GM10847 (cell line): ENCODE data around the gene DNAJC27.

Experiments
- POLR2A ChIP-seq: IDR thresholded peaks from 2 replicates; pipeline ENCODE4 v1.6.1; 2011; ENCODE audit not compliant: insufficient read length; ENCODE audit errors: extremely low read depth

Gene DNAJC27

DNA sequence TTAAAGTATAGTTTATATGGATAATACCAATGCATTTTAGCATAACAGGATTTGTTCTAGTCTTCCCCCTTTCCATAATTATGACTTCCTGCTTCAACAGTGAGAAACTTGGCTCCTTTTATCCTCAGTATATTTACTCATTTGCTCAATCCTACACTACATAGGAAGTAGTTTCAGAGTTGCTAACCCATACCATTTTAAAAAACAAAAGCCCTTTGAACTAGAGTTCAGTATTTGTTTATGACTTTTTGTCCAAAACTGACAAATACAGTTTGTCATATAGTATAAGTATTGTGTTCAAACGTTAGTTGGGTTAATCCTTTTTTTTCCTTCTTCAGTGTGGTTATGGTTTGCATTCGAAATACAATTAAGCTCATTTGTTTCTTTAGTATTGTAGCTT lies 5.9 kb upstream of the DNAJC27 start:
- no peak for TF ChIP-seq POLR2A

- TF ChIP-seq POLR2A = no peak
Measured at GRCh38 chr2:24973812-24974211, 2.1 kb upstream of the DNAJC27 start.

DNA sequence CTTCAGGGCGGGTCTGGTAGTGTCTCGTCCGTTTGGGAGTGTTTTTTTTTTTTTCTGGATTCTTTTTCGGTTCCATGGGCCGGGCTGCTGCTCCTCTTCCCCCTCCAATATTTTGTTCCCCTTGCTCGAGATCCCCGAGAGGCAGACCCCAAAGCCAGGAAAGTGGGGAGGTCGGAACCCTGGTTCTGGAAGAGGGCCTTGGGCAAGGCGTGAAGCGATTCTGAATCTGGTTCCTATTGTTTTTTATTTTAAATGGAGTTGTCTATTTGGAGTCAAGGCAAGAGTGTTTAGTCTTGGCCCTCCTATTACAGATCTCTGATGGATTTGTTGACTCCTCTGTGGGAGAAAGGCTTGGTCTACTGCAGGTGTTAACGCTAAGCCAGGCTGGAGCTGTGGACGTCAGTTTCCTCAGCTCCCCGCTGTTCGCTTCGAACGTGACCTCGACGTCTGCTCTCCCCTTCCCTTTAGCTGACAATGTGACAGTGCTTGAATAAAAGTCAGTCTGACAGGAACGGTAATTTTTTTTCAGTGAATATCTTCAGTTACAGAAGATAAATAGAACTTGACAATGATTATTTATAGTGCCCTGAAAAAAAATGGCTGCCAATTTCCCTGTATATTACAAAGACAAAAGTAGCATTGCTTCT lies 683 bp upstream of the DNAJC27 start:
- TF ChIP-seq POLR2A = no peak

GRCh38 chr2:24971286-24971535 lies 544 bp downstream of the DNAJC27 start:
- TF ChIP-seq POLR2A = no peak

DNA sequence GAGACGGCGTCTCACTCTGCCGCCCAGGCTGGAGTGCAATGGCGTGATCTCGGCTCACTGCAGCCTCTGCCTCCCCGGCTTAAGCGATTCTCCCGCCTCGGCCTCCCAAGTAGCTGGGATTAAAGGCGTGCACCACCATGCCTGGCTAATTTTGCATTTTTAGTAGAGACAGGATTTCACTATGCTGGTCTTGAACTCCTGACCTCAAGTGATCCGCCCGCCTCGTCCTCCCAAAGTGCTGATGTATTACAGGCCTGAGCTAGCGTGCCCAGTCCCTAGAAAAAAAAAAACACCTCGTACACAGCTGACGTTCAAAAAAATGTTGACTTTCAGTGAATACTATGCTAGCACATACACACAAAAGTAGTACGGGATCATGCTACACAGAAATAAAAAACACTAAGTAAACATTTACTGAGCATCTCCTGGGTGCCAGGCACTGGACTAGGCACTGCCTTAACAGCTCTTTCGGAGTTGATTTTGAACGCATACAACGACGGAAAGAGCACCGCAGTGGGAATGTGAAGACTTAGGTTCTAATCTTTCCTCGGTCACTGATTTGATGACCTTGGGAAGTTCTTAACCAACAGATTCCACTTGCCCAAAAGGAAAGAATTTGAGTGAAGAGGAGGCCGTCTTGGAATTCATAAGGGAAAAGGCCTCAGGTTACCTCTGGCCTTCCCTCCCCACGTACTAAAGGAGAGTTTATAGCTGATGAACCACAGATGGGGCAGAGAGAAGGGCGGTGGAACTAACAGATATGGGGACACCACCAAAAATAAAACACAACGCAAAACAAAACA lies 1.1 kb downstream of the DNAJC27 start:
- TF ChIP-seq POLR2A = no peak

GRCh38 chr2:24969784-24970183 lies 2.0 kb downstream of the DNAJC27 start:
- TF ChIP-seq POLR2A = no peak

DNA sequence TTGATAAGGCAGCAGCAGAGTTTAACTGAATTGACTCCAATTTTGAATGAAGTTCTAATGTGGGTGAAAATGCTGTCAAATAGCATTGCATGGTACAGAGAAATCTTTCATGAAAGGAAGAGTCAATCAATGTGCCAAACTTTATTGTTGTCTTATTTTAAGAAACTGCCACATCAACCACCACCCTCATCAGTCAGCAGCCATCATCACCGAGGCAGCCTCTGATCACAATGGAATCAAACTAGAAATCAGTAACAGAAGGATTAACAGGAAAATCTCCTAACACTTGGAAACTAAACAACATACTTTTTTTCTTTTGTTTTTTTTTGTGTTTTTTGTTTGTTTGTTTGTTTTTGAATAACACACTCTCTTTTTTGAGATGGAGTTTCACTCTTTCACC lies 9.9 kb downstream of the DNAJC27 start:
- no peak for TF ChIP-seq POLR2A

DNA sequence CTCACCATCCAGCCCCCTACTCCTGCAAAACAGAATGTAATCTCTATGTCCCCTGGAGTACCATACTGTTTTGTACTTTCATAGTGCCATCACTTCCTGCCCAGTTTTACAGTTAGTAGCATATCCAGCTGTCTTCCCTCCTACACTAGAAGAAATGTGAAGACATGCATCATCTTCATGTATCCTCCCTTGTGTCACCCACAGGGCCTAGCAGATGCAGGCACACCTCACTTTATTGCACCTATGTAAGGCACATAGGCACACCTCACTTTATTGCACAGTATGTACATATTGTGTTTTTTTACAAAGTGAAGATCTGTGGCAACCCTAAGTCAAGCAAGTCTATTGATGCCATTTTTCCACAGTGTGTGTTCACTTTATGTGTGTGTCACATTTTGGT lies 12.0 kb downstream of the DNAJC27 start:
- no peak for TF ChIP-seq POLR2A

GRCh38 chr2:24958411-24958935 lies 13.3 kb downstream of the DNAJC27 start:
- TF ChIP-seq POLR2A = no peak

GRCh38 chr2:24957976-24958375 lies 13.8 kb downstream of the DNAJC27 start:
- no peak for TF ChIP-seq POLR2A

GRCh38 chr2:24957221-24957620 lies 14.5 kb downstream of the DNAJC27 start:
- no peak for TF ChIP-seq POLR2A

GRCh38 chr2:24955921-24956320 lies 15.8 kb downstream of the DNAJC27 start:
- TF ChIP-seq POLR2A = no peak

DNA sequence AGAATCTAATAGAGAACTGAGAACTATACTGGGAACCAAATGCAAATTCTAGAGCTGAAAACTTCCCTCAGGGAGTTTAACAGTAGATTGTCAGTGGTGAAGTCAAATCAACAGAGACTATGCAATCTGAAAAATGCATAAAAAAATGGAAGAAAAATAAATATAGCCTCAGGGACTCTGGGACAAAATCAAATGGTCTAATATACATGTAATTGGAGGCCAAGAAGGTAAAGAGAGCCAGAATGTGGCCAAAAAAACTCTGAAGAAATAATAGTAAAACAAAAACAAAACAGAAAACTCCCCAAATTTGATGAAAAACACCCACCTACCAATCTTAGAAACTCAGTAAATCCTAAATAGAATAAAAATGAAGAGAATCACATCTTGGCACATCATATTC lies 16.5 kb downstream of the DNAJC27 start:
- TF ChIP-seq POLR2A = no peak

- no peak for TF ChIP-seq POLR2A
Measured at GRCh38 chr2:24950102-24950501, 21.7 kb downstream of the DNAJC27 start.

DNA sequence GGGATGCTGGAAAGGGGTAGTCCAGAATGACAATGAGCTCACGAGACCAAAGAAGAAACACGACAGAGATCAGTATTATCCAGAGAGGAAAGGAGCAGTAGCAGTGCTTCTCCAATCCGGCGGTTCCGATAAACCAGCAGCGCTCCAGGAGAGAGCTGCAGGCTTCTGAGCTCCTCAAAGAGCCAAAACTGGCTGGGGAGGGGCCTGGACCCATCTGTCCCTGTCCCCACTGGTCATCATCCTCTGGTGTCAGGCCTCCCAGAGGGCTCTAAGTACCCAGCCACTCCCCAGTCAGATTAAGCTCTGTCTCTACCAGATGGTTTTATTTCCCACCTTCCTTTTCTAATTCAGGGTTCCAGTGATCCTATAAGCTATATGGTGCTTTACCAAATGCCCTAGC lies 23.2 kb downstream of the DNAJC27 start:
- no peak for TF ChIP-seq POLR2A

DNA sequence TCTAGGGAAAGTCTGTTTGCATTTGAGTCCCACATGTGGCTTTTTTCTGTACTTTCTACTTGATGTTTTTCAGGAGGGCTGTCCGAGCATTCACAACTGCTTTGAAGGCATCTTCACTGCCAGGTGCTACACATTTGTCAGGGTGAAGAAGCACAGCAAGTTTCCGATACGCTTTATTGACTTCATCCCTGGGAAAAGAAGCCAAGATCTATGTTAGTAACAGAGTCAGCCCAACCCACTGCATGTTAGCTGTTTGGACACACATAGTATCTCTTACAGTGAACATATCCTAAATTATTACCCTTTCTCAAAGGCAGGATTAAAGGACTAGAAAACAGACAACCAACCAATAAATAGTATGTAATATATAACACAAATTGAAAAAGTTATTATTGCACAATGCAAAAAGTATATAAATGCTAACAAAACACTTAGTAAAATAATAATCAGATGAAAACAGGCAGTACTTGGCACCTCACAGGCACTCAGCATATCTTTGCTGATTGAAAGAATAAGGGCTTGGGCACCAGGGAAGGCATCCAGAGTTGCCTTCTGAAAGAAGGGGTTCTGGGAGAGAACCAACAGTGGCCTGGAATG lies 24.1 kb downstream of the DNAJC27 start:
- TF ChIP-seq POLR2A = no peak
